HG03097 (cell line): ENCODE measurements around the gene FOXL1.

Source experiments
- ATAC-seq: cut with Tn5 transposase; IDR thresholded peaks from one replicate; pipeline ENCODE4 v1.9.1; 2021; ENCODE audit not compliant: unreplicated experiment, low FRiP score

The FOXL1 gene

GRCh38 chr16:86567701-86568581, 10.4 kb upstream of the FOXL1 start:
- ATAC-seq: no peak

- ATAC-seq: no peak
These were observed 9.4 kb upstream of the FOXL1 start for GRCh38 chr16:86568677-86569623.

- no peak for ATAC-seq
These were observed 8.5 kb upstream of the FOXL1 start for GRCh38 chr16:86569701-86570447.

GRCh38 chr16:86570558-86571529, 7.5 kb upstream of the FOXL1 start:
- ATAC-seq: no peak

GRCh38 chr16:86571530-86571915, 6.8 kb upstream of the FOXL1 start:
- no peak for ATAC-seq

- no peak for ATAC-seq
These were observed 6.3 kb upstream of the FOXL1 start for GRCh38 chr16:86572041-86572521.

GRCh38 chr16:86572606-86573005, 5.7 kb upstream of the FOXL1 start:
- ATAC-seq: no peak

- ATAC-seq: no peak
These were observed 5.1 kb upstream of the FOXL1 start for GRCh38 chr16:86573215-86573614.

GRCh38 chr16:86573646-86574508, 4.5 kb upstream of the FOXL1 start:
- ATAC-seq: no peak

GRCh38 chr16:86574646-86575045, 3.7 kb upstream of the FOXL1 start:
- no peak for ATAC-seq

- ATAC-seq: no peak
These were observed 3.2 kb upstream of the FOXL1 start for GRCh38 chr16:86575095-86575685.

- no peak for ATAC-seq
These were observed 2.4 kb upstream of the FOXL1 start for GRCh38 chr16:86575754-86576557.

- ATAC-seq: no peak
These were observed 1.6 kb upstream of the FOXL1 start for GRCh38 chr16:86576591-86577313.

- ATAC-seq: no peak
These were observed 906 bp upstream of the FOXL1 start for GRCh38 chr16:86577314-86577971.

GRCh38 chr16:86578611-86579267, 390 bp downstream of the FOXL1 start:
- ATAC-seq: no peak
